Central memory CD8-positive, alpha-beta T cell (primary cell): ENCODE results near the gene DOCK1.

ENCODE experiments used
- ATAC-seq: fragments of 150-1000 bp; cut with Tn5 transposase; replicated peaks from 2 replicates; pipeline ENCODE4 v1.10.0; 2022; ENCODE audit warnings: mild to moderate bottlenecking, moderate FRiP score, moderate number of reproducible peaks; ENCODE audit not compliant: poor library complexity, severe bottlenecking; ENCODE audit errors: extremely low read depth
- DNase-seq, 2 donors: peaks; one replicate each; pipeline ENCODE4 v3.0.0; 2021; ENCODE audit warnings: low spot score in 2 of 2
- H3K27ac Mint-ChIP-seq: one replicate; pipeline ENCODE4 v1.8.0; 2022; ENCODE audit warnings: low read depth, mild to moderate bottlenecking, moderate library complexity, mixed read lengths
- H3K27me3 Mint-ChIP-seq: one replicate; pipeline ENCODE4 v1.8.0; 2022; ENCODE audit warnings: mixed read lengths
- H3K36me3 Mint-ChIP-seq: one replicate; pipeline ENCODE4 v1.8.0; 2022; ENCODE audit warnings: mild to moderate bottlenecking, moderate library complexity, mixed read lengths; ENCODE audit not compliant: insufficient read depth
- H3K4me1 Mint-ChIP-seq: one replicate; pipeline ENCODE4 v1.8.0; 2022; ENCODE audit warnings: mixed read lengths
- H3K4me3 Mint-ChIP-seq: one replicate; pipeline ENCODE4 v1.8.0; 2022; ENCODE audit warnings: mild to moderate bottlenecking, moderate library complexity, mixed read lengths
- H3K9me3 Mint-ChIP-seq: one replicate; pipeline ENCODE4 v1.8.0; 2022; ENCODE audit warnings: mixed read lengths

The DOCK1 gene

DNA sequence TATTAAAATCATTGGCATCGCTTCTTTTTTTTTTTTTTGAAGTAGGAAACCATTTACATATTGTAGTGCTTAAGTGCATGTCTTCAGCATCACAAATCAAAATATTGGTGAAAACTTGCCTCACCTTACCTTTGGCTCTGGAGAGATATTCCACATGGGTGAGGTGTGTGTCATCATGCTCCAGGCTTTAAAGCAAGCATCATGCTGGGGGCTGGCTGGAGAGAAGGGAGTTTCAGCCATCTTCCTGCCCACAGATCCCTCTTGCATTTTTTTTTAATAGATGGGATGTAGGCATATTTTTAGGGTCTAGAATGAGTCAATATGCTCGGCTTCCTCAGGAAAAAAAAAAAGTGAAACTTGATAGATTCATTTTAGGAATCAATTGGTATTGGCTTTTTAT is 293.5 kb downstream of the DOCK1 start:
- H3K27me3 Mint-ChIP-seq, result peaks cover 20% of the 10 kb centered on the region
- H3K4me3 Mint-ChIP-seq, result no peak overlapping the region
- H3K36me3 Mint-ChIP-seq, result peaks cover 2% of the 10 kb centered on the region
- H3K9me3 Mint-ChIP-seq, result no peaks in the 10 kb centered on the region
- no peak for ATAC-seq
- no peaks in the 10 kb centered on the region for H3K4me1 Mint-ChIP-seq
- DNase-seq, result no peak
- no peak overlapping the region for H3K27ac Mint-ChIP-seq

DNA sequence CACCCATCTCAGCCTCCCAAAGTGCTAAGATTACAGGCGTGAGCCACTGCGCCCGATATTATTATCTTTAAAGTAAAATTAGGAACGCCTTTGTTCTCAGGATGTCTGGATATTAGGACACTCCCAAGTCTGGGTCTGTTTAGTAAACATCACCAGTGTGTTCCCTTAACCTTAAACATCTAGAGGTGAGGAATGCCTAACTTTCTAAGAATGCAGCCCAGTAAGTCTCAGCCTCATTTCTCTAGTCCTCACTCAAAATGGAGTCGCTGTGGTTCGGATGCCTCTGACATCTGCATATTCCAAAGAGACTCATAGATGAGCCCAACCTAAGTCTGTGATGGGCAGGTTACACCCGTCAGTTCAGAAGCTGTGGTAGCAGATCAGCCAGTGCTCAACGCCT is 295.4 kb downstream of the DOCK1 start:
- Mint-ChIP-seq H3K9me3 (no peaks in the 10 kb centered on the region), H3K4me3 (no peak overlapping the region), H3K27me3 (peaks cover 20% of the 10 kb centered on the region), H3K4me1 (no peaks in the 10 kb centered on the region), H3K36me3 (peaks cover 2% of the 10 kb centered on the region), H3K27ac (no peak overlapping the region)
- DNase-seq, result no peak
- no peak for ATAC-seq

DNA sequence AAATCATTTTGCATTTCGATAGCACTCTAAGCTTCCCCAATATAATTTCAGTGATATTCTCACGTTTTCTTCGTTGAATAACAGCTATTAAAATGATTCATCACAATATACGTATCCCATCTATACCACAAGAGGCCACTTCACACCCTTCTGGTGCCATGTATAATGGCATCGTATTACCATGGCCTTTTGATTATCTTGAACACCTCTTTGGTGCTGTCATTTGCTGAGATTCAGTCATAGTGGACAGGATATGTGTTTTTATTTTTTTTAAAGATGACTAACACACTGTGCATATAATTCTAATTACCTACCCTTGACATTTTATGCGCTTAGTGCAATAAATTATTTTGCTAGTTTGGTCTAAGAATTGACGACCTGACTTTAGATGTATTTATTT is 297.8 kb downstream of the DOCK1 start:
- Mint-ChIP-seq H3K27me3 (peaks cover 6% of the 10 kb centered on the region), H3K9me3 (no peaks in the 10 kb centered on the region), H3K4me1 (no peaks in the 10 kb centered on the region), H3K36me3 (peaks cover 2% of the 10 kb centered on the region), H3K27ac (no peak overlapping the region), H3K4me3 (no peak overlapping the region)
- no peak for DNase-seq
- no peak for ATAC-seq

DNA sequence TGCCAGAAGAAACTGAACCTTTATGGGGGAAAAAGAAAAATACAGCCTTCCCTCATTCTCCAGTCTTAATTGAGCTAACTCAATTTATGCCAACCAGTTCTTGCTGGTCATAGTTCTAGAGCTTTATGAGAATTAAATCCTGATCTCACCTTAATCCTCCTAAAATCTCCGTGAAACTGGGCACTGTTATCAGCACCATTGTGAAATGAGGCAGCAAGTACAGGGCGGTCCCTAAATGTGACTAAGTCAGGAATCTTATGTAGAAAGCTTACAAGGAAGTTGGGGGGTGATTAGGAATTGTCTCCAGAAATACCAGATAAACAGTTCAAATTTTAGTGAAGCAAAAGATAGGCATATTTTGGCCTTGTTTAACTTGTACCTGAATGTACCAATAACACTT is 301.9 kb downstream of the DOCK1 start:
- peaks cover 2% of the 10 kb centered on the region for H3K36me3 Mint-ChIP-seq
- ATAC-seq (no peak), DNase-seq (no peak)
- H3K4me3 Mint-ChIP-seq, result no peak overlapping the region
- no peaks in the 10 kb centered on the region for H3K9me3 Mint-ChIP-seq
- no peaks in the 10 kb centered on the region for H3K4me1 Mint-ChIP-seq
- no peaks in the 10 kb centered on the region for H3K27me3 Mint-ChIP-seq
- no peak overlapping the region for H3K27ac Mint-ChIP-seq

DNA sequence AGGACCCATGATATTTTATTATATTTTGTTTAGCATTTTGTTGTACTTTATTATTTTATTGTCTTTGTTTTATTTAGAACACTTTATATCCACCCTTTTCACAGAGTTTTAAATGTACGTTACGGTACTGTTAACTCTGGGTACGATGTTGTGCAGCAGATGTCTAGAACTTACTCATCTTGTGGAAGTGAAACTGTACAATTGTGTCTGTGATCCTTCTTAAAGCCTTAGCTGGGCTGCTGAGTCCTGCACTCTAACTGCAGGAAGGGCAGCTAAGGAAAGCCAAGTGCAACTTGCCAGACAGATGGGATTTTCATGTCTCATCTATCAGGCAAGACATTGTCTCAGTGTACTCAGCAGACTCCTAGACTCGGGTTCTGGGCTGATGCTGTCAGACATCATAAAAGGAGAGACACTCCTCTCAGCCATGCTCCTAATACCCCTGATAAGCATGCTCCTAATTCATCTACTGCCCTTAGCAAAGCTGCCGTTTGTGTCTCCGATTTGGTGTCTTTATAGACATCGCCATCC is 305.8 kb downstream of the DOCK1 start:
- no peak for ATAC-seq
- DNase-seq, result no peak
- no peaks in the 10 kb centered on the region for H3K36me3 Mint-ChIP-seq
- H3K4me3 Mint-ChIP-seq, result no peak overlapping the region
- H3K27me3 Mint-ChIP-seq, result peaks cover 12% of the 10 kb centered on the region
- no peaks in the 10 kb centered on the region for H3K9me3 Mint-ChIP-seq
- H3K4me1 Mint-ChIP-seq, result no peaks in the 10 kb centered on the region
- H3K27ac Mint-ChIP-seq, result no peak overlapping the region

DNA sequence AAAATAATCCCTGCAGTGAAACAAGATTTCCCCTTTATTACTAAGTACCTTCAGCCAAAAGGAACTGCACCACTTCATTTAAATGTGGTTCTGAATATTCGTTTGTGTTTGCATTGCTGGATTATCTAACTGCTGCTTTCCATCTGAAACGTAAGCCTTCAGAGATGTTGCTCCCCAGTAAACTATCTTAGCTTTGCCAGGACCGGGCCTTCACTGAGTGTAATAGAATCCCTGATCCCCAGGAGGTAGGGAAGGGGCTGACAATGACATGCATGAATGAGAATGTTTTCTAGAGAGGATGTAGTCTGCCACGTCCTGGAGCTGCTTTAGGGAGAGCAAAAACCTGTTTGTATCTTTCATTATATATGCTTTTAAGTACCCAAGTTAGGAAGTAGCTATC is 310.6 kb downstream of the DOCK1 start:
- Mint-ChIP-seq H3K27me3 (peaks cover 15% of the 10 kb centered on the region), H3K4me1 (no peaks in the 10 kb centered on the region), H3K27ac (no peak overlapping the region), H3K9me3 (peaks cover 3% of the 10 kb centered on the region), H3K36me3 (no peaks in the 10 kb centered on the region), H3K4me3 (no peak overlapping the region)
- ATAC-seq (no peak), DNase-seq (no peak)

DNA sequence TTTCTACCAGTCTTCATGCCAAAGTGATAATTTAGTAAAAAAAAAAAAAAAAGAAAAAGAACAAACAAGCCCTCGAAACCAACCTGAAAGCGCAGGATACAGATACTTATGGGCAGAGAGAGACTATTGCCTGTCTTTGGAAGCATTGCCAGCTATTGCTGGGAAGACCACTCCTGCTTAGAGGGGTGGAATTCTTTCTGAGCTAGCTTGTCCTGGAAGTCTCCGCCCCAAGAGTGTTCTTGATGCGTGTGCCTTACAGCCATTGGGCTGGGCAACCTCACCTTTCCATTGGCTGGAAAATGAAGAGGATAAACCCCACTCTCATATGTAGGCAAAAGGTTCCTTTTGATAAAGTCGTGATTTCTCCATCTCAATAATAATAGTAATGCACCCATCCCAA is 311.0 kb downstream of the DOCK1 start:
- DNase-seq (no peak), ATAC-seq (no peak)
- Mint-ChIP-seq H3K27ac (no peak overlapping the region), H3K27me3 (peaks cover 19% of the 10 kb centered on the region), H3K9me3 (peaks cover 4% of the 10 kb centered on the region), H3K4me3 (no peak overlapping the region), H3K4me1 (no peaks in the 10 kb centered on the region), H3K36me3 (no peaks in the 10 kb centered on the region)

DNA sequence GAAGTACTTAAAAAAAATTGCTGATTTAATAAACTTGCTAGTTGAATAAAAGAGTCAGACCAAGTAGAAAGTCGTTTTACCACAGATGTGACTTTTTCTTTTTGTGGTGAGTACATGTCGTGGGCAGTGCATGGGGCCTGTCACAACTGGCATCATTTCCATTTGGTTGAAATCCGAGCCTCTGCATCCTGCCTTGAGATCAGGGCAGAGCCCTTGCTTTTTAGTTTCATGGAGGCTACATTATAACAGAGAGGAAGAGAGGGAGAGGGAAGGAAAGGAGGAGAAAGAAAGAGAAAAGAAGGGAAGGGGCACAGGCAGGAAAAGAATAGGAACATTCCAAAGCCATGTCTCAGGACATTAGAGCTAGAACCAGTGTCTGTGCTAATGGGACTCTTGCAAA is 311.6 kb downstream of the DOCK1 start:
- peaks cover 22% of the 10 kb centered on the region for H3K27me3 Mint-ChIP-seq
- no peaks in the 10 kb centered on the region for H3K4me1 Mint-ChIP-seq
- H3K4me3 Mint-ChIP-seq, result no peak overlapping the region
- no peaks in the 10 kb centered on the region for H3K36me3 Mint-ChIP-seq
- DNase-seq (no peak), ATAC-seq (no peak)
- peaks cover 4% of the 10 kb centered on the region for H3K9me3 Mint-ChIP-seq
- H3K27ac Mint-ChIP-seq, result no peak overlapping the region

DNA sequence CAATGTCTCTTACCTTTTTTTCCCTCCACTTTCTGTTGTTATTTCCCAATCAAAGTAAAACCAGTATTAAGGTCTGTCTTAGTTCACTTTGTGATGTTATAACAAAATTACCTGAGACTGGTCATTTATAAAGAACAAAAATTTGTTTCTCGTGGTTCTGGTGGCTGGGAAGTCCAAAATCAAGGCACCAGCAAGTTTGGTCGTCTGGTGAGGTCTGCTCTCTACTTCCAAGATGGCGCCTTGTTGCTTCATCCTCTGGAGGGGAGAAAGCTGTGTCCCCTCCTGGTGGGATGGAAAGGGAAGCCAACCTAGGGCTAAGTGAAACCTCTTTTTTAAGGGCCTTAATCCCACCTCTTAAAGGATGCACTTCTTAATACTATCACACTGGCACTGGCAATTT is 313.4 kb downstream of the DOCK1 start:
- H3K4me1 Mint-ChIP-seq, result no peaks in the 10 kb centered on the region
- H3K9me3 Mint-ChIP-seq, result peaks cover 4% of the 10 kb centered on the region
- no peak overlapping the region for H3K4me3 Mint-ChIP-seq
- ATAC-seq (no peak), DNase-seq (no peak)
- H3K27me3 Mint-ChIP-seq, result peaks cover 22% of the 10 kb centered on the region
- H3K36me3 Mint-ChIP-seq, result no peaks in the 10 kb centered on the region
- H3K27ac Mint-ChIP-seq, result no peak overlapping the region

DNA sequence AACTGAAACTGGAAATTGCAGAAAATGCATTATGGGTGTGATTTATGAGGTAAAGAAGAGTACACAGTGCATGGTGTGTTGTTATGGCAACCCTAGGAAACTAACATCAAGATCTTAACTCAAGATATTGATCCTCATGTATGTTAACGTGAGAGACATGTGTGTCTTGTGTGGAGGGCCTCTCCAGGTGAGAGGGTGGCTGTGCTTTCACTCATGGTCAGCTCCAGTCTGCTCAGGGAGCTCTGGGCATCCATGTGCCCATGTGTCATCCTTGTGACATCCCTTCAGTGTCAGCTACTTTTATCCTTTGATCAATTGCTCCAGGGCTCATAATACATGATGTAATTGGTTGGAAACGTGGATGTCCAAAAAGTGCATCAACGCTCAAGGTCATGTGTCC is 316.1 kb downstream of the DOCK1 start:
- Mint-ChIP-seq H3K27ac (no peak overlapping the region), H3K27me3 (peaks cover 10% of the 10 kb centered on the region), H3K36me3 (no peaks in the 10 kb centered on the region), H3K9me3 (peaks cover 4% of the 10 kb centered on the region), H3K4me1 (no peaks in the 10 kb centered on the region), H3K4me3 (no peak overlapping the region)
- DNase-seq, result no peak
- ATAC-seq, result no peak

DNA sequence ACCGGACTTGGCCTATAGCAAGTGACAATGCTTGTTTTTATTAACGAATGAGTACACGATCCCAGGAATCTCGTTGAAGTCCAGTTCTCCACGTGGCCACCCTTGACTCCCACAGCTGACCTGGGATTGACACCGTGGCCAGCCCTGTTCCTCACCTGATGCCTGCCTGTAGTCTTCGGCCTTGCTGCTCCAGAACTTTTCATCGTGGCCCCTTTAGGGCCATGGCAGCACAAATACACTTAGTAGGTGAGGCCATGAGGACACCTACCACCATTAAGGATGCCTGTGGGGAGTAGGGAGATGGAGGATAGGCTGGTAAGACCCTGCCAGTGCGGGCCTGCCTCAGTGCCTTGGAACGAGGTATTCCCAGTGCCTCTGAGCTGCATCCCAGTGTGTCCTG is 321.8 kb downstream of the DOCK1 start:
- Mint-ChIP-seq H3K27me3 (no peaks in the 10 kb centered on the region), H3K27ac (no peak overlapping the region), H3K9me3 (no peaks in the 10 kb centered on the region), H3K4me1 (no peaks in the 10 kb centered on the region), H3K36me3 (no peaks in the 10 kb centered on the region), H3K4me3 (no peak overlapping the region)
- ATAC-seq (no peak), DNase-seq (no peak)

DNA sequence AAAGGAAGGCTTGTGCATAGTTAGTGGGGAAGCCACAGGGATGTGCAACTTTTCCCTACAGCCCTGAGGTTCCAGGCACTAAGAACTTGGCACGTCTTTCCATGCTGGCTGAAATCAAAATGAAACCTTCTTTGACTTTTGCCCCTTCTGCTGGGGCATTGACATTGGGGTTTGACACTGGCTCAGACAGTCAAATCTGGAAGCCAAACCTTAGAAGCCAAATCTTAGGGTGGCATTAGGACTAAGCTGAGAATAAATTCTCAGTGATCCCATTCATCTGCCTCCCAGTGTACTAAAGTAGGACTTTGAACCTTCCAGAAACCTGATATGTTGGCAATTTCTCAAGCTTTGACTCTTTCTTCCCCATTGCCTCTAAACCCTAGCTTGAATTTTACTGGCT is 322.4 kb downstream of the DOCK1 start:
- ATAC-seq, result no peak
- Mint-ChIP-seq H3K36me3 (no peaks in the 10 kb centered on the region), H3K27ac (no peak overlapping the region), H3K9me3 (no peaks in the 10 kb centered on the region), H3K4me1 (no peaks in the 10 kb centered on the region), H3K27me3 (no peaks in the 10 kb centered on the region), H3K4me3 (no peak overlapping the region)
- DNase-seq, result no peak

DNA sequence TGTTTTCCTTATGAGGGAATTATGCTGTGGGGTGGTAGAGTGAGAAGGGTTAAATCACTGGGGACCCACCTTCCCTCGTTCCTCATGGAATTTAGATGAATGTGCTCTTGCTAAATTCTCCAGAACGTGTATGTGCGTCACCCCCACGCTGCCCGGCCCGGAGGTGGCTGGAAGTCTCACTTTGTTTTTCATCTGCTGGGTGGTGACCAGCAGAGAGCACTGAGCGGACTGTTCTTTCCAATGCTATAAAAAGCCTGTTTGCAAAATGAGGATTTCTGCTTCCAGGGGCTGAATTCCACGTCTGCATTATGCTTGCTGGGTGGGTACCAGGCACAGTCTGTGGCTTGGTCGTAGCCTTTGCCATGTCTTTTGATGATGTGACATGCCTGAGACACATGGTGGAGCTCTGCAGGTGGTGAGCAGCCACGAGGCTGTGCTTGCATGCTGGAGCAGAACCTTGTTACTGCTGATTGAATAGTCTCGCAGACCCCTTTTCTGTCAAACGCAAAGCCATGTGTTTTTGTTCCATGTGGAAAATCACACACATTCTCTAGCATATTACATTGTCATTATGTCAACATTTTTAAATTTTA is 323.1 kb downstream of the DOCK1 start:
- no peaks in the 10 kb centered on the region for H3K4me1 Mint-ChIP-seq
- DNase-seq, result no peak
- no peaks in the 10 kb centered on the region for H3K36me3 Mint-ChIP-seq
- H3K27me3 Mint-ChIP-seq, result no peaks in the 10 kb centered on the region
- H3K4me3 Mint-ChIP-seq, result no peak overlapping the region
- no peak overlapping the region for H3K27ac Mint-ChIP-seq
- no peaks in the 10 kb centered on the region for H3K9me3 Mint-ChIP-seq
- no peak for ATAC-seq
